HepG2 (cell line): ENCODE measurements around the gene TTF2. TPM values are rescaled to one million over a fixed set of nuclear protein-coding genes. Genes with fewer than 3 reads are reported as not detected.

Experiments
- ATAC-seq: fragments of 200-7000 bp; cut with Tn5 transposase; 3 replicates; pipeline ENCODE4 v1.9.1; 2020; ENCODE audit warnings: mild to moderate bottlenecking, moderate library complexity
- BruUV-seq: library from RNA; stranded (reverse); fragments of 400-500 nt; replicated peaks from 2 replicates; lab custom pipeline; 2021; lab: Mats Ljungman, UMichigan
- CTCF ChIA-PET: fragments of 300-600 bp; formaldehyde crosslinking; extraction: SDS; loops from one replicate; lab custom pipeline; 2021; ENCODE audit warnings: low total read pairs, inconsistent platforms, low intra/inter-chr PET ratio; lab: Yijun Ruan, JAX
- POLR2A ChIA-PET: fragments of 350-600 bp; sonication (Branson Sonifier 250); formaldehyde crosslinking; loops from one replicate; lab custom pipeline; 2020; ENCODE audit warnings: antibody characterized with exemption, inconsistent platforms; lab: Yijun Ruan, JAX
- DNase-seq: peaks from one replicate; pipeline ENCODE4 v3.0.0-alpha.2; 2015; ENCODE audit warnings: low spot score
- FAIRE-seq: peaks from 3 replicates; lab custom pipeline; 2011; peaks lifted over from hg19 to GRCh38; lab: Jason Lieb, UNC
- H2AFZ ChIP-seq: one replicate; pipeline ENCODE4 v1.6.1; 2011; ENCODE audit warnings: low read length, inconsistent platforms
- H3K27ac ChIP-seq: fragments of 300-600 bp; 3 replicates; pipeline ENCODE4 v1.8.0; 2011; ENCODE audit warnings: mixed run types, mild to moderate bottlenecking, mixed read lengths, low read length, inconsistent platforms; ENCODE audit not compliant: insufficient read depth; ENCODE audit errors: extremely low read length
- H3K27me3 ChIP-seq, 2 experiments: fragments of 200-600 bp in 1 of 2; 2 replicates in 1 of 2; 3 replicates in 1 of 2; pipeline versions ENCODE4 v1.6.0 to v1.8.0; 2011; ENCODE audit warnings: low read length in 2 of 2, mild to moderate bottlenecking in 2 of 2, moderate library complexity in 2 of 2, inconsistent platforms in 1 of 2; ENCODE audit not compliant: insufficient read depth in 2 of 2, control insufficient read depth in 1 of 2
- H3K36me3 ChIP-seq, 2 experiments: fragments of 200-600 bp in 1 of 2; replicated peaks in 1 of 2; 2 replicates in 1 of 2; 3 replicates in 1 of 2; pipeline versions ENCODE4 v1.5.1 to v1.8.0; 2011; ENCODE audit warnings: low read length in 2 of 2, inconsistent platforms in 1 of 2; ENCODE audit not compliant: insufficient read depth in 2 of 2, control insufficient read depth in 1 of 2
- H3K4me1 ChIP-seq: 2 replicates; pipeline ENCODE4 v1.5.1; 2012; ENCODE audit warnings: low read length, inconsistent platforms; ENCODE audit not compliant: insufficient read depth
- H3K4me2 ChIP-seq: 2 replicates; pipeline ENCODE4 v1.6.0; 2011; ENCODE audit warnings: low read depth, low read length, inconsistent platforms
- H3K4me3 ChIP-seq, 3 experiments: fragments of 200-600 bp in 1 of 3; sonication (generic), shearing (Covaris generic) in 1 of 3; replicated peaks in 1 of 3; 2 replicates each; pipeline ENCODE4 v1.5.1; 2011 to 2016; ENCODE audit warnings: low read length in 3 of 3, inconsistent platforms in 2 of 3, low read depth in 2 of 3, mild to moderate bottlenecking in 2 of 3, control low read depth in 1 of 3, mixed read lengths in 1 of 3; ENCODE audit not compliant: insufficient read depth in 1 of 3
- H3K79me2 ChIP-seq: one replicate; pipeline ENCODE4 v1.6.1; 2011; ENCODE audit warnings: low read length, inconsistent platforms; ENCODE audit not compliant: insufficient read depth
- H3K9ac ChIP-seq: 2 replicates; pipeline ENCODE4 v1.6.0; 2011; ENCODE audit warnings: mild to moderate bottlenecking, low read depth, low read length, inconsistent platforms; ENCODE audit not compliant: insufficient read depth
- H3K9me3 ChIP-seq: 2 replicates; pipeline ENCODE4 v1.5.1; 2012; ENCODE audit warnings: mild to moderate bottlenecking, low read length
- H4K20me1 ChIP-seq: 2 replicates; pipeline ENCODE4 v1.6.0; 2011; ENCODE audit warnings: inconsistent platforms, mild to moderate bottlenecking, low read length, moderate library complexity; ENCODE audit not compliant: insufficient read depth
- ARID2 ChIP-seq: sonication (generic); formaldehyde crosslinking; IDR thresholded peaks from 2 replicates; pipeline ENCODE4 v1.8.1; 2022; ENCODE audit warnings: mild to moderate bottlenecking, missing genetic modification reagents, borderline replicate concordance
- HOXA9 ChIP-seq: sonication (generic); formaldehyde crosslinking; IDR thresholded peaks from 2 replicates; pipeline ENCODE4 v1.8.1; 2022; ENCODE audit warnings: missing genetic modification reagents, mild to moderate bottlenecking, moderate library complexity, borderline replicate concordance
- KMT2A ChIP-seq: sonication (generic); formaldehyde crosslinking; IDR thresholded peaks from 2 replicates; pipeline ENCODE4 v1.4.0; 2020; ENCODE audit warnings: missing genetic modification reagents
- MEIS1 ChIP-seq: sonication (generic); formaldehyde crosslinking; IDR thresholded peaks from 2 replicates; pipeline ENCODE4 v1.9.0; 2021; ENCODE audit warnings: mild to moderate bottlenecking, missing genetic modification reagents, moderate library complexity, borderline replicate concordance
- NFATC3 ChIP-seq: sonication (generic); formaldehyde crosslinking; IDR thresholded peaks from 2 replicates; pipeline ENCODE4 v1.5.1; 2020; ENCODE audit warnings: mild to moderate bottlenecking, missing genetic modification reagents
- PLRG1 ChIP-seq: fragments of 450-650 bp; conservative IDR thresholded peaks from 2 replicates; pipeline ENCODE4 v1.6.1; 2016
- RFXAP ChIP-seq: sonication (generic); formaldehyde crosslinking; IDR thresholded peaks from 2 replicates; pipeline ENCODE4 v1.4.0; 2020; ENCODE audit warnings: missing genetic modification reagents, borderline replicate concordance
- ZBTB8A ChIP-seq: sonication (generic); formaldehyde crosslinking; IDR thresholded peaks from 2 replicates; pipeline ENCODE4 v1.4.0; 2020; ENCODE audit warnings: mild to moderate bottlenecking, low read depth, missing genetic modification reagents, borderline replicate concordance
- ZFP36L2 ChIP-seq: sonication (generic); formaldehyde crosslinking; IDR thresholded peaks from 2 replicates; pipeline ENCODE4 v1.4.0; 2020; ENCODE audit warnings: missing genetic modification reagents
- ZNF441 ChIP-seq: sonication (generic); formaldehyde crosslinking; IDR thresholded peaks from 2 replicates; pipeline ENCODE4 v1.7.0; 2021; ENCODE audit warnings: missing genetic modification reagents, borderline replicate concordance
- ZNF451 ChIP-seq: sonication (generic); formaldehyde crosslinking; IDR thresholded peaks from 2 replicates; pipeline ENCODE4 v1.5.0; 2020; ENCODE audit warnings: mild to moderate bottlenecking, missing genetic modification reagents
- ZNF558 ChIP-seq: sonication (generic); formaldehyde crosslinking; IDR thresholded peaks from 2 replicates; pipeline ENCODE4 v1.9.0; 2022; ENCODE audit warnings: mild to moderate bottlenecking, missing genetic modification reagents, borderline replicate concordance
- ZNF572 ChIP-seq: sonication (generic); formaldehyde crosslinking; IDR thresholded peaks from 2 replicates; pipeline ENCODE4 v1.5.1; 2020; ENCODE audit warnings: mild to moderate bottlenecking, missing genetic modification reagents
- ZNF749 ChIP-seq: sonication (generic); formaldehyde crosslinking; IDR thresholded peaks from 2 replicates; pipeline ENCODE4 v1.8.0; 2022; ENCODE audit warnings: mild to moderate bottlenecking, missing genetic modification reagents, moderate library complexity, borderline replicate concordance
- WGBS: methylation state at CpG from one replicate; pipeline ENCODE4 v1.1.6; 2017; ENCODE audit warnings: low lambda C conversion rate; 5-methylcytosine and 5-hydroxymethylcytosine counted together
- in situ Hi-C: cut with HindIII; loops from 2 replicates; pipeline ENCODE4 v1.10.0; 2017; ENCODE audit warnings: low pct_unique_long_range_greater_than_20kb; ENCODE audit not compliant: extremely low pct_ligation_motif_present
- intact Hi-C: fragments of 100-400 bp; cut with micrococcal nuclease; formaldehyde crosslinking; loops from one replicate; pipeline ENCODE4 v1.10.0; 2022; ENCODE audit not compliant: unreplicated experiment
- polyA plus RNA-seq, 8 experiments: library from polyadenylated mRNA; depleted of rRNA in 3 of 8; stranded (reverse) in 7 of 8; unstranded in 1 of 8; fragments of >200 nt; fragmentation: Illumina TruSeq in 4 of 8; extraction: Trizol in 4 of 8; gene quantifications; 2 replicates each; pipeline versions ENCODE4 v1.2.1 to v1.2.3, GENCODE V29; 2011 to 2016; ENCODE audit warnings: low read depth in 4 of 8, missing spikeins in 1 of 8, mixed read lengths in 1 of 8; ENCODE audit not compliant: insufficient read depth in 1 of 8
- total RNA-seq, 5 experiments: library from RNA; depleted of rRNA; stranded (reverse); fragments of >200 nt; fragmentation: Illumina TruSeq; extraction: Trizol; gene quantifications; 2 replicates each; pipeline ENCODE4 v1.2.3, GENCODE V29; 2016; ENCODE audit warnings: low read depth in 1 of 5
- TF ChIP-seq, protein P1 (sequence below): sonication (generic); formaldehyde crosslinking; IDR thresholded peaks from 2 replicates; pipeline ENCODE4 v1.5.1; 2020; ENCODE audit warnings: mild to moderate bottlenecking, missing genetic modification reagents
- TF ChIP-seq, protein P2 (sequence below): sonication (generic); formaldehyde crosslinking; IDR thresholded peaks from 2 replicates; pipeline ENCODE4 v1.5.0; 2020; ENCODE audit warnings: mild to moderate bottlenecking, missing genetic modification reagents
- TF ChIP-seq, protein P3 (sequence below): sonication (generic); formaldehyde crosslinking; IDR thresholded peaks from 2 replicates; pipeline ENCODE4 v1.9.0; 2022; ENCODE audit warnings: missing genetic modification reagents, mild to moderate bottlenecking, borderline replicate concordance
- TF ChIP-seq, protein P4 (sequence below): sonication (generic); formaldehyde crosslinking; IDR thresholded peaks from 2 replicates; pipeline ENCODE4 v1.8.0; 2022; ENCODE audit warnings: mild to moderate bottlenecking, missing genetic modification reagents, moderate library complexity

Gene TTF2
- total and polyA plus RNA-seq, 2 of the 13 experiments (the other 11 are each of a cell fraction or from before 2014, with no cell fraction given), result 12.8 to 48.9 TPM

DNA sequence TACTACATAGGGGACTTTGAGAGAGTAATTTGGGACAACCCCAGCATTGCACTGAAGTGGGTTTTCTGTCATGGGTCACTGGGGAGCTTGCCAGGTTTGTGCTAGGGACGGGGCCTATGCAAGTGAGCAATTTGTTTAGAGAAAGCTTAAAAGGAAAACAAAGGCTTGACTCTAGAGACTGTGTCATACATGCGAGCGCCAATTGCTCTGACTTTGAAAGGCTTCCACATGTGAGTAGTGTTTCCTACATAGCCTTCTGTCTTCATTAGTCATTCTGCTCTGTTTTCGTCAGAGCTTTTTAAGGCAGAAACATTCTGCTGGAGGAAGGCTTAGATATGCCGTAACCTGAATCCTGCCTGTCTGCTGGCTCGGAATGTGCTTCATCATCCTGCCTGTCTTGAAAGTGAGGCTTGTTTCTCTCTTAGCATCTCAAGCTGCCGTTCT lies 33.0 kb downstream of the TTF2 start:
- H2AFZ ChIP-seq, result no peak overlapping the region
- no peaks in the 10 kb centered on the region for H3K27me3 ChIP-seq
- ChIA-PET CTCF (no interaction called here), POLR2A (no interaction called here)
- ATAC-seq (no peak), DNase-seq (no peak), FAIRE-seq (no peak)
- in situ Hi-C loops (no loop called here), intact Hi-C loops (no loop called here)
- H3K9ac ChIP-seq, result no peak overlapping the region
- H3K4me2 ChIP-seq, result no peak overlapping the region
- no peaks in the 10 kb centered on the region for H4K20me1 ChIP-seq
- no peaks in the 10 kb centered on the region for H3K9me3 ChIP-seq
- peaks cover 11 to 61% of the 10 kb centered on the region in 2 experiments; a peak in 4 of 5 replicates for H3K36me3 ChIP-seq
- H3K27ac ChIP-seq, result no peak overlapping the region
- WGBS, result 100% methylated on average over 7 of the region's 7 CpGs
- no peaks in the 10 kb centered on the region for H3K79me2 ChIP-seq
- no peaks in the 10 kb centered on the region for H3K4me1 ChIP-seq
- BruUV-seq, result no TSS peak
- H3K4me3 ChIP-seq, result no peak overlapping the region
- TF ChIP-seq, protein P1, sequence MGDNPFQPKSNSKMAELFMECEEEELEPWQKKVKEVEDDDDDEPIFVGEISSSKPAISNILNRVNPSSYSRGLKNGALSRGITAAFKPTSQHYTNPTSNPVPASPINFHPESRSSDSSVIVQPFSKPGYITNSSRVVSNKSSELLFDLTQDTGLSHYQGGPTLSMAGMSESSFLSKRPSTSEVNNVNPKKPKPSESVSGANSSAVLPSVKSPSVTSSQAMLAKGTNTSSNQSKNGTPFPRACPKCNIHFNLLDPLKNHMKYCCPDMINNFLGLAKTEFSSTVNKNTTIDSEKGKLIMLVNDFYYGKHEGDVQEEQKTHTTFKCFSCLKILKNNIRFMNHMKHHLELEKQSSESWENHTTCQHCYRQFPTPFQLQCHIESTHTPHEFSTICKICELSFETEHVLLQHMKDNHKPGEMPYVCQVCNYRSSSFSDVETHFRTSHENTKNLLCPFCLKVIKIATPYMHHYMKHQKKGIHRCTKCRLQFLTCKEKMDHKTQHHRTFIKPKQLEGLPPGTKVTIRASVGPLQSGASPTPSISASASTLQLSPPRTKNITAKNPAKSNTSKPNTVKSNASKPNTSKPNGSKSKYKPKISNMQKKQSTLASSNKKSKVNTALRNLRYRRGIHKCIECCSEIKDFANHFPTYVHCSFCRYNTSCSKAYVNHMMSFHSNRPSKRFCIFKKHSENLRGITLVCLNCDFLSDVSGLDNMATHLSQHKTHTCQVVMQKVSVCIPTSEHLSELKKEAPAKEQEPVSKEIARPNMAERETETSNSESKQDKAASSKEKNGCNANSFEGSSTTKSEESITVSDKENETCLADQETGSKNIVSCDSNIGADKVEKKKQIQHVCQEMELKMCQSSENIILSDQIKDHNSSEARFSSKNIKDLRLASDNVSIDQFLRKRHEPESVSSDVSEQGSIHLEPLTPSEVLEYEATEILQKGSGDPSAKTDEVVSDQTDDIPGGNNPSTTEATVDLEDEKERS, result no peak
- TF ChIP-seq KMT2A (CRISPR knock-in tag) (no peak), ZNF441 (no peak), ZNF451 (CRISPR knock-in tag) (no peak), ZFP36L2 (CRISPR knock-in tag) (no peak), ARID2 (CRISPR knock-in tag) (no peak), MEIS1 (CRISPR knock-in tag) (no peak), ZNF572 (CRISPR knock-in tag) (no peak), RFXAP (CRISPR knock-in tag) (no peak), NFATC3 (CRISPR knock-in tag) (no peak), HOXA9 (CRISPR knock-in tag) (no peak), ZBTB8A (CRISPR knock-in tag) (no peak), ZNF749 (no peak), ZNF558 (no peak), PLRG1 (no peak)
- TF ChIP-seq, protein P2, sequence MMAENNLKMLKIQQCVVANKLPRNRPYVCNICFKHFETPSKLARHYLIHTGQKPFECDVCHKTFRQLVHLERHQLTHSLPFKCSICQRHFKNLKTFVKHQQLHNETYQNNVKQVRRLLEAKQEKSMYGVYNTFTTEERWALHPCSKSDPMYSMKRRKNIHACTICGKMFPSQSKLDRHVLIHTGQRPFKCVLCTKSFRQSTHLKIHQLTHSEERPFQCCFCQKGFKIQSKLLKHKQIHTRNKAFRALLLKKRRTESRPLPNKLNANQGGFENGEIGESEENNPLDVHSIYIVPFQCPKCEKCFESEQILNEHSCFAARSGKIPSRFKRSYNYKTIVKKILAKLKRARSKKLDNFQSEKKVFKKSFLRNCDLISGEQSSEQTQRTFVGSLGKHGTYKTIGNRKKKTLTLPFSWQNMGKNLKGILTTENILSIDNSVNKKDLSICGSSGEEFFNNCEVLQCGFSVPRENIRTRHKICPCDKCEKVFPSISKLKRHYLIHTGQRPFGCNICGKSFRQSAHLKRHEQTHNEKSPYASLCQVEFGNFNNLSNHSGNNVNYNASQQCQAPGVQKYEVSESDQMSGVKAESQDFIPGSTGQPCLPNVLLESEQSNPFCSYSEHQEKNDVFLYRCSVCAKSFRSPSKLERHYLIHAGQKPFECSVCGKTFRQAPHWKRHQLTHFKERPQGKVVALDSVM, result no peak
- TF ChIP-seq, protein P3, sequence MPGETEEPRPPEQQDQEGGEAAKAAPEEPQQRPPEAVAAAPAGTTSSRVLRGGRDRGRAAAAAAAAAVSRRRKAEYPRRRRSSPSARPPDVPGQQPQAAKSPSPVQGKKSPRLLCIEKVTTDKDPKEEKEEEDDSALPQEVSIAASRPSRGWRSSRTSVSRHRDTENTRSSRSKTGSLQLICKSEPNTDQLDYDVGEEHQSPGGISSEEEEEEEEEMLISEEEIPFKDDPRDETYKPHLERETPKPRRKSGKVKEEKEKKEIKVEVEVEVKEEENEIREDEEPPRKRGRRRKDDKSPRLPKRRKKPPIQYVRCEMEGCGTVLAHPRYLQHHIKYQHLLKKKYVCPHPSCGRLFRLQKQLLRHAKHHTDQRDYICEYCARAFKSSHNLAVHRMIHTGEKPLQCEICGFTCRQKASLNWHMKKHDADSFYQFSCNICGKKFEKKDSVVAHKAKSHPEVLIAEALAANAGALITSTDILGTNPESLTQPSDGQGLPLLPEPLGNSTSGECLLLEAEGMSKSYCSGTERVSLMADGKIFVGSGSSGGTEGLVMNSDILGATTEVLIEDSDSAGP (CRISPR knock-in tag), result no peak
- TF ChIP-seq, protein P4, sequence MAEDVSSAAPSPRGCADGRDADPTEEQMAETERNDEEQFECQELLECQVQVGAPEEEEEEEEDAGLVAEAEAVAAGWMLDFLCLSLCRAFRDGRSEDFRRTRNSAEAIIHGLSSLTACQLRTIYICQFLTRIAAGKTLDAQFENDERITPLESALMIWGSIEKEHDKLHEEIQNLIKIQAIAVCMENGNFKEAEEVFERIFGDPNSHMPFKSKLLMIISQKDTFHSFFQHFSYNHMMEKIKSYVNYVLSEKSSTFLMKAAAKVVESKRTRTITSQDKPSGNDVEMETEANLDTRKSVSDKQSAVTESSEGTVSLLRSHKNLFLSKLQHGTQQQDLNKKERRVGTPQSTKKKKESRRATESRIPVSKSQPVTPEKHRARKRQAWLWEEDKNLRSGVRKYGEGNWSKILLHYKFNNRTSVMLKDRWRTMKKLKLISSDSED (CRISPR knock-in tag), result no peak
